HepG2 (cell line): ENCODE data around the gene HOXA11. TPM values are rescaled to one million over a fixed set of nuclear protein-coding genes. Genes with fewer than 3 reads are reported as not detected.

Source experiments
- GFI1 ChIP-seq: sonication (generic); formaldehyde crosslinking; IDR thresholded peaks from 2 replicates; pipeline ENCODE4 v1.5.0; 2020; ENCODE audit warnings: missing genetic modification reagents, mild to moderate bottlenecking, borderline replicate concordance
- HDAC1 ChIP-seq: sonication (generic); formaldehyde crosslinking; IDR thresholded peaks from 2 replicates; pipeline ENCODE4 v1.5.1; 2020; ENCODE audit warnings: mild to moderate bottlenecking, missing genetic modification reagents
- KAT2B ChIP-seq: fragments of 150-350 bp; IDR thresholded peaks from 2 replicates; pipeline ENCODE4 v1.6.1; 2014; ENCODE audit warnings: low read depth, low read length, borderline replicate concordance
- KAT8 ChIP-seq: IDR thresholded peaks from 2 replicates; pipeline ENCODE4 v1.6.1; 2016; ENCODE audit warnings: missing genetic modification reagents, missing compliant biosample characterization
- KLF9 ChIP-seq: IDR thresholded peaks from 2 replicates; pipeline ENCODE4 v1.6.1; 2016; ENCODE audit warnings: low read depth
- NFE2 ChIP-seq: sonication (generic); formaldehyde crosslinking; IDR thresholded peaks from 2 replicates; pipeline ENCODE4 v1.4.0; 2020; ENCODE audit warnings: missing genetic modification reagents
- NFYC ChIP-seq: IDR thresholded peaks from 2 replicates; pipeline ENCODE4 v1.6.1; 2016; ENCODE audit warnings: missing genetic modification reagents, missing compliant biosample characterization
- PAWR ChIP-seq: sonication (generic); formaldehyde crosslinking; IDR thresholded peaks from 2 replicates; pipeline ENCODE4 v1.4.0; 2020; ENCODE audit warnings: missing genetic modification reagents, mild to moderate bottlenecking, borderline replicate concordance
- PHF8 ChIP-seq: sonication (generic); formaldehyde crosslinking; IDR thresholded peaks from 2 replicates; pipeline ENCODE4 v1.5.0; 2020; ENCODE audit warnings: missing genetic modification reagents
- POLR2G ChIP-seq: fragments of 200-400 bp; formaldehyde crosslinking; IDR thresholded peaks from 2 replicates; pipeline ENCODE4 v1.6.1; 2018; ENCODE audit warnings: mild to moderate bottlenecking, low read depth, low read length, moderate library complexity
- RBFOX2 ChIP-seq: fragments of 200-400 bp; formaldehyde crosslinking; IDR thresholded peaks from 2 replicates; pipeline ENCODE4 v1.6.1; 2017; ENCODE audit warnings: low read depth, mild to moderate bottlenecking, low read length
- SAP130 ChIP-seq: IDR thresholded peaks from 2 replicates; pipeline ENCODE4 v1.6.1; 2016; ENCODE audit warnings: low read depth
- ZNF547 ChIP-seq: sonication (generic); formaldehyde crosslinking; IDR thresholded peaks from 2 replicates; pipeline ENCODE4 v1.5.1; 2020; ENCODE audit warnings: mild to moderate bottlenecking, missing genetic modification reagents
- ZNF660 ChIP-seq: sonication (generic); formaldehyde crosslinking; IDR thresholded peaks from 2 replicates; pipeline ENCODE4 v1.5.1; 2020; ENCODE audit warnings: mild to moderate bottlenecking, low read depth, missing genetic modification reagents, borderline replicate concordance
- polyA plus RNA-seq, 8 experiments: library from polyadenylated mRNA; depleted of rRNA in 3 of 8; stranded (reverse) in 7 of 8; unstranded in 1 of 8; fragments of >200 nt; fragmentation: Illumina TruSeq in 4 of 8; extraction: Trizol in 4 of 8; gene quantifications; 2 replicates each; pipeline versions ENCODE4 v1.2.1 to v1.2.3, GENCODE V29; 2011 to 2016; ENCODE audit warnings: low read depth in 4 of 8, missing spikeins in 1 of 8, mixed read lengths in 1 of 8; ENCODE audit not compliant: insufficient read depth in 1 of 8
- total RNA-seq, 5 experiments: library from RNA; depleted of rRNA; stranded (reverse); fragments of >200 nt; fragmentation: Illumina TruSeq; extraction: Trizol; gene quantifications; 2 replicates each; pipeline ENCODE4 v1.2.3, GENCODE V29; 2016; ENCODE audit warnings: low read depth in 1 of 5
- TF ChIP-seq, protein P1 (sequence below): sonication (generic); formaldehyde crosslinking; IDR thresholded peaks from 2 replicates; pipeline ENCODE4 v1.4.0; 2020; ENCODE audit warnings: missing genetic modification reagents
- TF ChIP-seq, protein P2 (sequence below): sonication (generic); formaldehyde crosslinking; IDR thresholded peaks from 2 replicates; pipeline ENCODE4 v1.9.0; 2022; ENCODE audit warnings: missing genetic modification reagents, mild to moderate bottlenecking, borderline replicate concordance
- TF ChIP-seq, protein P3 (sequence below): sonication (generic); formaldehyde crosslinking; IDR thresholded peaks from 2 replicates; pipeline ENCODE4 v1.9.0; 2021; ENCODE audit warnings: missing genetic modification reagents, borderline replicate concordance
- TF ChIP-seq, protein P4 (sequence below): IDR thresholded peaks from 2 replicates; pipeline ENCODE4 v1.6.1; 2012; ENCODE audit warnings: low read length, improper control_type of control experiment
- TF ChIP-seq, protein P5 (sequence below): IDR thresholded peaks from 2 replicates; pipeline ENCODE4 v1.6.1; 2012; ENCODE audit warnings: low read depth, low read length, improper control_type of control experiment

Gene HOXA11
- total and polyA plus RNA-seq, 2 of the 13 experiments (the other 11 are each of a cell fraction or from before 2014, with no cell fraction given) = not detected

DNA sequence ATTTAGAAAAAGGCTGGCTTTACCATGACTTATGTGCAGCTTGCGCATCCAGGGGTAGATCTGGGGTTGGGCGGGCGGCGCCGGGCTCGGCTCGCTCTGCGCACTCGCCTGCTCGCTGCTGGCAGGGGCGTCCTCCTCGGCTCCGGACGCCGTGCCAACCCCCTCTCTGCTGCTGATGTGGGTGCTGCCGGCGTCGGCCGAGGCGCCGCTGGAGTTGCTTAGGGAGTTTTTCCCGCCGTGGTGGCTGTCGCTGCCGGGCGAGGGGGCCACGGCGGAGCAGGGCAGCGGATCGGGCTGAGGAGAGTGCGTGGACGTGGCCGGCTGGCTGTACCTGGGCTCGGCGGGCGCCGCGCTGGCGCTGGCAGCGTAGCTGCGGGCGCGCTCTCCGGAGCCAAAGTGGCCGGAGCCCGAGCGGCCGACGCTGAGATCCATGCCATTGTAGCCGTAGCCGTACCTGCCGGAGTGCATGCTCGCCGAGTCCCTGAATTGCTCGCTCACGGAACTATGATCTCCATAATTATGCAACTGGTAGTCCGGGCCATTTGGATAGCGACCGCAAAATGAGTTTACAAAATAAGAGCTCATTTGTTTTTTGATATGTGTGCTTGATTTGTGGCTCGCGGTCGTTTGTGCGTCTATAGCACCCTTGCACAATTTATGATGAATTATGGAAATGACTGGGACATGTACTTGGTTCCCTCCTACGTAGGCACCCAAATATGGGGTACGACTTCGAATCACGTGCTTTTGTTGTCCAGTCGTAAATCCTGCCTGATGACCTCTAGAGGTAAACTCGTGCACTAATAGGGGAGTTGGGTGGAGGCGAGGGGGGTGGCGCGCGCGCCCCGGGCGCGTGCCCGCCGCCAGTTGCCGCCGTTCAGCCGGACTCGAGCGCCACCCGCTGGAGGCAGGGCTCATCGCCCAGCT is 41.7 kb downstream of the HOXA11 start, which contains the start of gene HOXA5 (continued):
- TF ChIP-seq, protein P1, sequence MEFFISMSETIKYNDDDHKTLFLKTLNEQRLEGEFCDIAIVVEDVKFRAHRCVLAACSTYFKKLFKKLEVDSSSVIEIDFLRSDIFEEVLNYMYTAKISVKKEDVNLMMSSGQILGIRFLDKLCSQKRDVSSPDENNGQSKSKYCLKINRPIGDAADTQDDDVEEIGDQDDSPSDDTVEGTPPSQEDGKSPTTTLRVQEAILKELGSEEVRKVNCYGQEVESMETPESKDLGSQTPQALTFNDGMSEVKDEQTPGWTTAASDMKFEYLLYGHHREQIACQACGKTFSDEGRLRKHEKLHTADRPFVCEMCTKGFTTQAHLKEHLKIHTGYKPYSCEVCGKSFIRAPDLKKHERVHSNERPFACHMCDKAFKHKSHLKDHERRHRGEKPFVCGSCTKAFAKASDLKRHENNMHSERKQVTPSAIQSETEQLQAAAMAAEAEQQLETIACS (CRISPR knock-in tag) = peak; percentile 99
- TF ChIP-seq ZNF547 (CRISPR knock-in tag) (0 out of 2 replicates have a peak, but pooled peaks have one; percentile 14), SAP130 (CRISPR knock-in tag) (peak; percentile 58), PAWR (no peak), NFYC (CRISPR knock-in tag) (peak; percentile 54; the same call in 1 of the 2 replicates), HDAC1 (CRISPR knock-in tag) (peak; percentile 43; the same call in 1 of the 2 replicates), KAT8 (CRISPR knock-in tag) (0 out of 2 replicates have a peak, but pooled peaks have one; percentile 30), ZNF660 (CRISPR knock-in tag) (no peak), POLR2G (peak; percentile 55; the same call in 1 of the 2 replicates), KAT2B (no peak), RBFOX2 (peak; percentile 71), GFI1 (0 out of 2 replicates have a peak, but pooled peaks have one; percentile 25), NFE2 (no peak), KLF9 (no peak), PHF8 (CRISPR knock-in tag) (peak; percentile 41; the same call in 1 of the 2 replicates)
- TF ChIP-seq, protein P2, sequence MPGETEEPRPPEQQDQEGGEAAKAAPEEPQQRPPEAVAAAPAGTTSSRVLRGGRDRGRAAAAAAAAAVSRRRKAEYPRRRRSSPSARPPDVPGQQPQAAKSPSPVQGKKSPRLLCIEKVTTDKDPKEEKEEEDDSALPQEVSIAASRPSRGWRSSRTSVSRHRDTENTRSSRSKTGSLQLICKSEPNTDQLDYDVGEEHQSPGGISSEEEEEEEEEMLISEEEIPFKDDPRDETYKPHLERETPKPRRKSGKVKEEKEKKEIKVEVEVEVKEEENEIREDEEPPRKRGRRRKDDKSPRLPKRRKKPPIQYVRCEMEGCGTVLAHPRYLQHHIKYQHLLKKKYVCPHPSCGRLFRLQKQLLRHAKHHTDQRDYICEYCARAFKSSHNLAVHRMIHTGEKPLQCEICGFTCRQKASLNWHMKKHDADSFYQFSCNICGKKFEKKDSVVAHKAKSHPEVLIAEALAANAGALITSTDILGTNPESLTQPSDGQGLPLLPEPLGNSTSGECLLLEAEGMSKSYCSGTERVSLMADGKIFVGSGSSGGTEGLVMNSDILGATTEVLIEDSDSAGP (CRISPR knock-in tag) = 0 out of 2 replicates have a peak, but pooled peaks have one; percentile 45
- TF ChIP-seq, protein P3, sequence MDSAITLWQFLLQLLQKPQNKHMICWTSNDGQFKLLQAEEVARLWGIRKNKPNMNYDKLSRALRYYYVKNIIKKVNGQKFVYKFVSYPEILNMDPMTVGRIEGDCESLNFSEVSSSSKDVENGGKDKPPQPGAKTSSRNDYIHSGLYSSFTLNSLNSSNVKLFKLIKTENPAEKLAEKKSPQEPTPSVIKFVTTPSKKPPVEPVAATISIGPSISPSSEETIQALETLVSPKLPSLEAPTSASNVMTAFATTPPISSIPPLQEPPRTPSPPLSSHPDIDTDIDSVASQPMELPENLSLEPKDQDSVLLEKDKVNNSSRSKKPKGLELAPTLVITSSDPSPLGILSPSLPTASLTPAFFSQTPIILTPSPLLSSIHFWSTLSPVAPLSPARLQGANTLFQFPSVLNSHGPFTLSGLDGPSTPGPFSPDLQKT (CRISPR knock-in tag) = no peak
- TF ChIP-seq, protein P4, sequence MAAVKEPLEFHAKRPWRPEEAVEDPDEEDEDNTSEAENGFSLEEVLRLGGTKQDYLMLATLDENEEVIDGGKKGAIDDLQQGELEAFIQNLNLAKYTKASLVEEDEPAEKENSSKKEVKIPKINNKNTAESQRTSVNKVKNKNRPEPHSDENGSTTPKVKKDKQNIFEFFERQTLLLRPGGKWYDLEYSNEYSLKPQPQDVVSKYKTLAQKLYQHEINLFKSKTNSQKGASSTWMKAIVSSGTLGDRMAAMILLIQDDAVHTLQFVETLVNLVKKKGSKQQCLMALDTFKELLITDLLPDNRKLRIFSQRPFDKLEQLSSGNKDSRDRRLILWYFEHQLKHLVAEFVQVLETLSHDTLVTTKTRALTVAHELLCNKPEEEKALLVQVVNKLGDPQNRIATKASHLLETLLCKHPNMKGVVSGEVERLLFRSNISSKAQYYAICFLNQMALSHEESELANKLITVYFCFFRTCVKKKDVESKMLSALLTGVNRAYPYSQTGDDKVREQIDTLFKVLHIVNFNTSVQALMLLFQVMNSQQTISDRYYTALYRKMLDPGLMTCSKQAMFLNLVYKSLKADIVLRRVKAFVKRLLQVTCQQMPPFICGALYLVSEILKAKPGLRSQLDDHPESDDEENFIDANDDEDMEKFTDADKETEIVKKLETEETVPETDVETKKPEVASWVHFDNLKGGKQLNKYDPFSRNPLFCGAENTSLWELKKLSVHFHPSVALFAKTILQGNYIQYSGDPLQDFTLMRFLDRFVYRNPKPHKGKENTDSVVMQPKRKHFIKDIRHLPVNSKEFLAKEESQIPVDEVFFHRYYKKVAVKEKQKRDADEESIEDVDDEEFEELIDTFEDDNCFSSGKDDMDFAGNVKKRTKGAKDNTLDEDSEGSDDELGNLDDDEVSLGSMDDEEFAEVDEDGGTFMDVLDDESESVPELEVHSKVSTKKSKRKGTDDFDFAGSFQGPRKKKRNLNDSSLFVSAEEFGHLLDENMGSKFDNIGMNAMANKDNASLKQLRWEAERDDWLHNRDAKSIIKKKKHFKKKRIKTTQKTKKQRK = no peak
- TF ChIP-seq, protein P5, sequence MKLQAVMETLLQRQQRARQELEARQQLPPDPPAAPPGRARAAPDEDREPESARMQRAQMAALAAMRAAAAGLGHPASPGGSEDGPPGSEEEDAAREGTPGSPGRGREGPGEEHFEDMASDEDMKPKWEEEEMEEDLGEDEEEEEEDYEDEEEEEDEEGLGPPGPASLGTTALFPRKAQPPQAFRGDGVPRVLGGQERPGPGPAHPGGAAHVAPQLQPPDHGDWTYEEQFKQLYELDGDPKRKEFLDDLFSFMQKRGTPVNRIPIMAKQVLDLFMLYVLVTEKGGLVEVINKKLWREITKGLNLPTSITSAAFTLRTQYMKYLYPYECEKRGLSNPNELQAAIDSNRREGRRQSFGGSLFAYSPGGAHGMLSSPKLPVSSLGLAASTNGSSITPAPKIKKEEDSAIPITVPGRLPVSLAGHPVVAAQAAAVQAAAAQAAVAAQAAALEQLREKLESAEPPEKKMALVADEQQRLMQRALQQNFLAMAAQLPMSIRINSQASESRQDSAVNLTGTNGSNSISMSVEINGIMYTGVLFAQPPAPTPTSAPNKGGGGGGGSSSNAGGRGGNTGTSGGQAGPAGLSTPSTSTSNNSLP = 0 out of 2 replicates have a peak, but pooled peaks have one; percentile 12
